Measurements from ENCODE around the gene CTCFL.

- TF ChIP-seq POLR2A (IDR thresholded peaks at IDR 0.05) (no peak), CTCF (IDR thresholded peaks at IDR 0.05) (no peak)
Measured at GRCh38 chr20:57564951-57565642, 40.2 kb upstream of the CTCFL start.
